Measurements from ENCODE around the gene SSH3.
A peak's percentile ranks its signal among the peaks of the same experiment; 100 is the strongest.

The SSH3 gene

DNA sequence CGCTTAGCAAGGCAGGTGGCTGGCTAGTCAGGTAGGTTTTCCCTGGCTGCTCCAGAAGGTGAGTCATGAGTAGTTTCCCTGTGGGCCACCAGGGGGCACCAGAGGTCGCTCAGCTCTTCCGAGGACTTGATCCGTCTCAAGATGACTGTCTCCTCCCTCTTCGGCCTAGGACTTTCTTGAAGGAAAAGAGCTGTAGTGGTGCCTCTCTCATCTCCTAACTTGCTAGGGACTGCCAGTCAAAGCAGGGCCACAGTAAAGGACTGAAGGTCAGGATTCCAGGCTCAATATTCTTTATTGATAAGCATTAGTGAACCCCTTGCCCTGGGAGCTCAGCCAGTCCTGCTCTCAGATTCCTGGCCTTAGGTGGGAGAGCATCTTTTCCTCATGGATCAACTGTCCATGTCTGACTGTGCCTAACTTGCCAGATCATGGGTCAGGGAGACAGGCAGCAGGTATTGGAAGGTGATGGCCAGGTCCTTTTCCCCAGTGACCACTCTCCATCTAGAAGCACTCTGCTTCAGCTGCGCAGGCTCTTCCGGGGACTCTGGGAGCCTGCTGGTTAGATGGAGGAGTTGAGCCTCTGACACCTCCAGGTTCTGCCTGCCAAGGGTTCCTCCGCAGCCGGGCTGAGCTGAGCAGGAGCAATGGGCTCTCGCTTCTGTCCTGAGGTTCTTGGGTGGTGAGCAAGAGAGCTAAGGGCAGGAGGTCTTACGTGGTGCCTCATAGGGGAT, 48.1 kb downstream of the SSH3 start:
- H3K27ac ChIP-seq (ENCODE audit: low read length): no peak overlapping the region
- H3K36me3 ChIP-seq (ENCODE audit: control insufficient read depth, low read depth, low read length): no peaks in the 10 kb centered on the region
- H3K4me3 ChIP-seq (ENCODE audit: low read length): no peak overlapping the region
- no peaks in the 10 kb centered on the region for H3K27me3 ChIP-seq (ENCODE audit: control insufficient read depth, insufficient read depth, low read length)
- H3K9ac ChIP-seq (ENCODE audit: low read length): no peak overlapping the region
- H3K4me1 ChIP-seq (ENCODE audit: control insufficient read depth, low read depth, low read length): peaks cover 11% of the 10 kb centered on the region
- H3K9me3 ChIP-seq (ENCODE audit: control insufficient read depth, low read depth, low read length): no peaks in the 10 kb centered on the region

DNA sequence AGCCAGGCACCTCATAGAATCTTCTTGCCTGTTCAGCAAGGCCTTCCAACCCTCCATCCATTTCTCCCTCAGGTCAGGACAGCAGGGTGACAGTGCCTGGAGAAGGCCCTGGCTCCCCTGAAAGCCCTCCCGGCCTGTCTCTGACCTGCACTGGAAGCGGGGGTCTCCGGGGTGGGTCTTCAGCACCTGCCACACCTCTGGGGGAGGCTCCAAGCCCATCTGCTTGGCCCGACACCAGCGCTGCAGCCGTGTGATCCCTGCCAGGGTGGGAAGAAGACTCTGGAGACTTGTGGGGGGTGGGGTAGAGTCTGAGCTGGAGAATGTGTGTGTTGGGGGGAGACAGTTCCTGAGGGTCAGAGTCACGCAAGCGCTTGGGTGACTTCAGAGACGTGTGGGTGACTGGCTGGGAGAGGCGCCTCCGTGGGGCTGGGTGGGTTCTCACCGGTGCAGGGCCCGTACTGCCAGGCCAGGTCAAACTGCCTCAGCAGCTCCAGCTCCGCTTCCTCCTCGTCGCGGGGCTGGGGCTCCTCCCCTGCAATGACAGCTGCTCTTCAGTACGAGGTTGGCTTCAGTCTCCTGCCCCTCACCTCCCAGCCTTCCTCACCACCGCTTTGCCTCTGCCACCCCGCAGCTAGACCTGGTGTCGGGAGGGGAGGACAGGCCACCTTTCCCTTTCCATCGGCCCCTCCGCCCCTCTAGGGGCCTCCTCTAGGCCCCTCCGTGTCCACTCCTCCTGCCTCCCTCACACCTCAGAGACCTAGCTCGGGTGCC, 49.4 kb downstream of the SSH3 start:
- Histone ChIP-seq H3K9me3 (ENCODE audit: control insufficient read depth, low read depth, low read length) (no peaks in the 10 kb centered on the region), H3K4me3 (ENCODE audit: low read length) (peak overlapping the region; percentile 81), H3K9ac (ENCODE audit: low read length) (peak overlapping the region; percentile 63), H3K4me1 (ENCODE audit: control insufficient read depth, low read depth, low read length) (peaks cover 16% of the 10 kb centered on the region), H3K27me3 (ENCODE audit: control insufficient read depth, insufficient read depth, low read length) (no peaks in the 10 kb centered on the region), H3K27ac (ENCODE audit: low read length) (peak overlapping the region; percentile 66), H3K36me3 (ENCODE audit: control insufficient read depth, low read depth, low read length) (no peaks in the 10 kb centered on the region)

DNA sequence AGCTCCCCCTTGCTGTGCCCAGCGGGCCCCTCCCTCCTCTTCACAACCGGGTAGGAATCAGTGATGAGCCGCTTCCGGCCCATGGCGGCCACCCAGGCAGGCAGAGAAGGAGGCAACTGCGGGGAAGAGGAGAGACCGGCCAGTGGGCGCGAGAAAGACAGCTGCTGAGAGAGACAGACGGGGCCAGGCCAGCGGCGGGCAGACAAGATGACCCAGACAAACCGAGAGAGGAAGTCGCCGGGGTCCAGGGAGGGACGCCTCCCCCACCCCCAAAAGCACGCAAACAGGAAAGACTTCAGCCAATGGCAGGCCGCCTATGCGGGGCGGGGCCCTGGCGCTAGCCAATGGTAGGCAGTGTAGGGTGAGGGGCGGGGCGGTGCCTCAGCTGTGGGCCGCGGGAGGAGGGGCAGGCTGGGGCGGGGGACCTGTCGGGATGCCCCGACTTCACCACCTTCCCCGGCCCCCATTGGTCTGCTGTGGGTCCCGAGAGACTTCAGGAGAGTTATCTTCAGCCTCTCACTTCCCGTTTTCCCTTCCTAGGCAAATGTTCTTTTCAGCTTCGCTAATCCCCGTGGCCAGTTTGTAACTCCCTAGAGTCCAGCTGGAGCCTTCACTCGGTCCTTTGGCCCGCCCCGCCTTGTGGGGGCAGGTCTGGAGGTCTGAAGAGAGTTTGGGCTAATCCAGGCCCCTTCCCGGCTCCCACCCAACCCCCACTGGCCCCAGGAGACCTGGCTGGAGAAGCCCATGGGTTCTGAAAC, 50.2 kb downstream of the SSH3 start, which contains the start of gene POLD4:
Gene POLD4 (minus strand): TSS at position 230 of the 758 bp plus-strand sequence. CDS start 147 bp downstream, at position 83.
- Histone ChIP-seq H3K4me3 (ENCODE audit: low read length) (peak within 1 kb of the TSS; percentile 81), H3K36me3 (ENCODE audit: control insufficient read depth, low read depth, low read length) (no peaks in the 10 kb centered on the region), H3K27me3 (ENCODE audit: control insufficient read depth, insufficient read depth, low read length) (no peaks in the 10 kb centered on the region), H3K9ac (ENCODE audit: low read length) (peak within 1 kb of the TSS; percentile 63), H3K9me3 (ENCODE audit: control insufficient read depth, low read depth, low read length) (no peaks in the 10 kb centered on the region), H3K27ac (ENCODE audit: low read length) (peak within 1 kb of the TSS; percentile 66), H3K4me1 (ENCODE audit: control insufficient read depth, low read depth, low read length) (peaks cover 16% of the 10 kb centered on the region)

DNA sequence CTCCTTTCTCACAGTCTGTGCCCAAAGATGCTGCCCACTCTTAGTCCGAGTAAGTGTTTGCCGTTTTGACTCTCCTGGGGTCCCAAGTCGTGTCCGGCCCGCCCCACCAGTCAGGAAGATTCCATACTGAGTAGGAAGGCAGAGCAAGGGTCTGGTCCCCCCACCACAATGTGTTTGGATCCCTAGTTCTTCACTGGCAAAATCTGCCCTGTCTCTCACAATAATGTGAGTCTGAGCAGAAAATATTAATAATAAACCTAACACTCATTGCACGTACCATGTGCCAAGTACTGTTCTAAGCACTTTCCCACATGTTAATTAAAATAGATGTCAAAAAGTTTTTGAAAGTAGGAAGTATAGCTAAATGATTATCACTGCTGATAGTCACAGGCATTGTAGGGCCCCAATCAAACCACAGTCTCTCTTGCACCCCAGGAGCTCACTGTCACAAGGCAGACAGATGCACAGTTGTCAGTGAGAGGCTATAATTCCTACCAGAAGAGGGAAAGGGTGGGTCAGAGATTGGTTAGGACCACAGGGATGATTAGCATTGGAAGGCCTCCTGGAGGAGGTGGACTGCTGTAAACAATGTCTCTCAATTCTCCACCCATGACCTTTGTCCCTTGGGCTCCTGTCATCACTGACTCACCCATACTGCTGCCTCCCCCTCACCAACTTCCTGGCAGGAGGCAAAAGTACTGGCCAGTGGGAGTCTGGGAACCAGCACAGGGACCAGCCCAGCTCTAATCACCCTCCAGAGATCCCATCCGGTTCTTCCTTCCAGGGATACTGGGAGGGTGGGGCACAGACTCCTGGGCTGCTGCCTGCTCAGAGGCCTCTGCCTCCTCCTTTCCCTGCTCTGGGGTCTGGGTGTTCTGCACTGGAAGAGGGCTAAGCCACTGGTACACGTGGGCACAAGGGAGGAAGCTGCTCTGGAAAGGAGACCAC, 51.0 kb downstream of the SSH3 start:
- H3K36me3 ChIP-seq (ENCODE audit: control insufficient read depth, low read depth, low read length): no peaks in the 10 kb centered on the region
- H3K4me3 ChIP-seq (ENCODE audit: low read length): peak overlapping the region; percentile 81
- H3K9ac ChIP-seq (ENCODE audit: low read length): peak overlapping the region; percentile 62
- H3K27ac ChIP-seq (ENCODE audit: low read length): peak overlapping the region; percentile 51
- no peaks in the 10 kb centered on the region for H3K27me3 ChIP-seq (ENCODE audit: control insufficient read depth, insufficient read depth, low read length)
- H3K4me1 ChIP-seq (ENCODE audit: control insufficient read depth, low read depth, low read length): peaks cover 16% of the 10 kb centered on the region
- no peaks in the 10 kb centered on the region for H3K9me3 ChIP-seq (ENCODE audit: control insufficient read depth, low read depth, low read length)

DNA sequence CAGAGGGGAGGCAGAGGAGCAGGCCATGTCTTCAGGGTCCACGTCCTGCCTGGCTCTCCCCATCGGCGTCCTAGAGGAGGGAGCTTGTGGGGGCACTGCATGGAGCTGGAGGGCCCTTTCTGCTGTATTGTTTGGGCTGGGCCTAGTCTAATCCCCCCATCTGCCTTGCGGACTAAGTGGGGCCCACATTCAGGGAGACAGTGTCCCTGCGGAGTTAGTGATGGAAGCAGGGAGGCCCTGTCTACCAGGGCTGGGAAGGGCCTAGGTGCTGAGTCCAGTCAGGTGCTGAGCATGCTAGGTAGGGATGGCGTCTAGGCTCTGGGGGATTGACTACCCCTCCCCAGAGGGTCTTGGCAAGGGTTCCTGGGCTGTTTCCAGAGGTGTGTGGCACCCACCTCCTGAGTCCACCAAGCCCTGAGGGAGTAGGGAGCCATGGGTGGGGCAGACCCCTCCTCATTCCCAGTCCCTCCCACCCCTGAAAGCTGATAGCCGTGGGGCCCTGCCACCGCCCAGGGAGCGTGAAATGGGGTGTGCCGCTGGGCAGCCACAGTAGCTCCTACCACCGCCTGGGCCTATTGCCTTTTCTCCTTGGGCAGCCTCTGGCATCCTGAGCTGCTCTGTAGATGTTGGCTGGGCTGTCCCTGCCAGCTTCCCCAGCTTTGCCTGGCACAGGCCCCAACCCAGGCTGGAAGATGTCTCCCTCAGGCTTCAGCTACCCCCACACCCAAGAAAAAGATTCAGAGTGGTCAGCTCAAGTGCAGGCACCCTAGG, 51.9 kb downstream of the SSH3 start:
- Histone ChIP-seq H3K36me3 (ENCODE audit: control insufficient read depth, low read depth, low read length) (no peaks in the 10 kb centered on the region), H3K27ac (ENCODE audit: low read length) (no peak overlapping the region), H3K4me3 (ENCODE audit: low read length) (no peak overlapping the region), H3K27me3 (ENCODE audit: control insufficient read depth, insufficient read depth, low read length) (no peaks in the 10 kb centered on the region), H3K4me1 (ENCODE audit: control insufficient read depth, low read depth, low read length) (peaks cover 16% of the 10 kb centered on the region), H3K9me3 (ENCODE audit: control insufficient read depth, low read depth, low read length) (no peaks in the 10 kb centered on the region), H3K9ac (ENCODE audit: low read length) (no peak overlapping the region)

DNA sequence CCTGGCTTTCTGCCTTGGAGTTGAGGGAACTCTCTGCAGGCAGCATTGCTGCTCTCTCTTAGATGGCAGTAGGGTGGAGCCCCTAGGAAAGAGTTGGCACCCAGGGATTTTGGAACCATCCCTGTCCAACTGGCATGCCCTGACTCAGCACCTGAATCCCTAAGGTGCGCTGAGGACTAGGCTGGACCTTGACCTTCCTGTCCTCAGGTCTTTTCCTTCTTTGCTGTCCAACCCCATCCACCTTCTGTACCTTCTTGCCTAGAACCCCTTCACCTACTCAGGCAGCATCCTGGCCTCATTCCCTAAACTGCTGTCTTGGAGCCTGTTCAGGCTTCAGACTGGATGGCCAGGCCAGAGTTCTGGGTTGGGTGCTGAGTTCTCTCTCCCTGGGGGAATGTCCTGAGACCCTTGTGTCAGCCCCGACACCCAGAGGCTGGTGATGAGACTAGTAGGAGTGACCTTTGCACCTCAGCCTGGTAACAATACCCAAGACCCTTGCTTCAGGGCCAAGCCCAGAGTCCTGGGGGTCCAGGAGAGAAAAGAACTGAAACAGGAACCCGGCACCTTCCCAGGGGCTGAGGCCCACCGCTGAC, 52.6 kb downstream of the SSH3 start:
- Histone ChIP-seq H3K36me3 (ENCODE audit: control insufficient read depth, low read depth, low read length) (no peaks in the 10 kb centered on the region), H3K27me3 (ENCODE audit: control insufficient read depth, insufficient read depth, low read length) (no peaks in the 10 kb centered on the region), H3K4me3 (ENCODE audit: low read length) (no peak overlapping the region), H3K4me1 (ENCODE audit: control insufficient read depth, low read depth, low read length) (peaks cover 16% of the 10 kb centered on the region), H3K9ac (ENCODE audit: low read length) (no peak overlapping the region), H3K9me3 (ENCODE audit: control insufficient read depth, low read depth, low read length) (no peaks in the 10 kb centered on the region), H3K27ac (ENCODE audit: low read length) (no peak overlapping the region)

DNA sequence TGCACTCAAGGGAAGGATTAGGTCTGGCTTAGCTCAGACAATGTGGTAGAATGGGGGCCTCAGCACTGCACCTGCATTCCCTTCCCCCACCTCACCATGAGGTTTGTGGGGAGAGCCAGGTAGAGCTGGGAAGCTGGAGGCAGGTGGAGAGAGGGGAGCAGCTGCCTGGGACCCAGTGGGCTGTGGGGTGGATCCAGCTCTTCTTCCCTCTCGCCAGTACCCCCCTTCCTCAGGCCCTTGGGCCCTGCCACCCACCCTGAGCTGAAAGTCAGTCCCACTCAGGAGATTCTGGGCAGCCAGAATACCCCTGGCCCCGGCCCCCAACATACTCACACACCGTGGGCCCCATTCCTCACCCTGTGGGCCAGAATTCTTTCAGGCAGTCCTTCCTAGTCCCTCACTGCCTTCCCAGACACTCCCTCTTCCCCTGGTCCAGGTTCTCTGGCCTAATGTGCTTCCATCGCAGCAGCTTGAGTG, 53.1 kb downstream of the SSH3 start:
- H3K27ac ChIP-seq (ENCODE audit: low read length): no peak overlapping the region
- H3K36me3 ChIP-seq (ENCODE audit: control insufficient read depth, low read depth, low read length): no peaks in the 10 kb centered on the region
- no peak overlapping the region for H3K9ac ChIP-seq (ENCODE audit: low read length)
- no peak overlapping the region for H3K4me3 ChIP-seq (ENCODE audit: low read length)
- H3K9me3 ChIP-seq (ENCODE audit: control insufficient read depth, low read depth, low read length): no peaks in the 10 kb centered on the region
- H3K27me3 ChIP-seq (ENCODE audit: control insufficient read depth, insufficient read depth, low read length): peaks cover 2% of the 10 kb centered on the region
- peaks cover 16% of the 10 kb centered on the region for H3K4me1 ChIP-seq (ENCODE audit: control insufficient read depth, low read depth, low read length)

DNA sequence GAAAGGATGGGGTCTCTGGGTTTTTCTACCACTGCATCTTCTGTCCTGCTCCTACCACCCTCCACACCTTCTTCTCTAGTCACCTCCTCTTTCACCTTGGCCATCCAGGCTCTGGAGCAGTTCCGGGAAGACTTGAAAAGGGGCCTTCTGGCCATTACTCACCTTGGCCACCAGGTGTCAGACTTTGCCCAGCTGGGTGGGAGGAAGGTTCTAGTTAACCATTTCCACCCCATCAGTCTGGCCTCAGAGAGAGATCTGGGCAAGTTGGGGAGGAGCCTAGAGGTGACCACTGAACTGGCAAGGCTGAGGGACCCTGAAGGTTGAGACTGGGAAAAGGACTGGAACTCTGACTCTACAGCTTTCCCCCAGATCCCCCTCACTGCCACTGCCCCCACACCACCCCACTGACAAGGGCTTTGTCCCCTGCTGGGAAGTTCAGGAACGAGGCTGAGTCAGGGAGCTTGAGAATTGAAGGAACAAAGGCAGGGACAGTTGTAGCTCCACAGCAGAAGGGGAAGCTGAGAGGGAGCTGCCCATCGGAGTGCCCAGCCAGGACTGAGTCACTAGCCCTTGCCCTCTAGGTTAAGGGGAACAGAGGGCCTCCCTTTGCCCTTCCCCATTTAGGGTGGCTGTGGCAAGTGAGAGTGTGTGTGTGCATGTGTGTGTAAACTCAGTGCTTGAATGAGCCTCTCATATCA, 53.7 kb downstream of the SSH3 start:
- Histone ChIP-seq H3K4me3 (ENCODE audit: low read length) (no peak overlapping the region), H3K36me3 (ENCODE audit: control insufficient read depth, low read depth, low read length) (no peaks in the 10 kb centered on the region), H3K27me3 (ENCODE audit: control insufficient read depth, insufficient read depth, low read length) (peaks cover 5% of the 10 kb centered on the region), H3K4me1 (ENCODE audit: control insufficient read depth, low read depth, low read length) (peaks cover 16% of the 10 kb centered on the region), H3K9ac (ENCODE audit: low read length) (no peak overlapping the region), H3K9me3 (ENCODE audit: control insufficient read depth, low read depth, low read length) (no peaks in the 10 kb centered on the region), H3K27ac (ENCODE audit: low read length) (no peak overlapping the region)

DNA sequence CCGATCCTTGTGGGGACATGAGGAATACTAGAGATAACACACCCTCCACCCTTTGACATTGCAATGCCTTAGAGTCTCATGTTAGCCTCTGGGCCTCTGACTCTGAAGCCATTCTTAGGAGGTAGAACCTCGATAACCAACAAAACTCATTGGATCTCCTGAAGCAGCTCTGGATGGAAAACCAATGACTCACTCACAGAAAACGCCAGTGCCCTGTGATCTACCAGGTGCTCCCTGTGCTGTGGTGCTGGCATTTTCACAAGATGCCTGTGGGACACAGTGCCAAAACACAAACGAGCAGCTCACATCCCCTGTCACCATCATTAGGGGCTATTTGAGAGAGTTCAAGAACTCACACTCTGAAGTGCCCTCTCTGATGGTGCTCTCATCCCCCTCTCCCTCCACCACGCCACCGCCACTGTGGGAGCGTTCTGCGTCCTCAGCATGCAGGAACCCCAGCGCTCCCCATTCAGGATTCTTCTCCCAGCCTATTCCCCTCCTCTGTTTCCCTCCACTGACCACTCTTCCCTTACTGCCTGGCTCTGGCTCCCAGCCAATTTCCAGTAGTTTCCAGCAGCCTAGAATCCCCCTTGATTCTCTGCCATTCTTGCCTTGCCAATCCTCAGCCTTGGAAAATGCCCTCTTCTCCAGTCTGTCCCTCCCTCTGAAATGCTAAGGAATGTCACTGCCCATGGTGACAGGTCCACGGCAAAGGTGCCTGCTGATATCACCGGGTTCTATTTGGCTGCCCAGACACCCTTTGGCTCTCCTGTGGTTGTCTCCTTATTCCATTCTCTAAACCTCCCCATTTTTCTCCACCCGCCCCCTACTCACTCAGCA, 54.7 kb downstream of the SSH3 start:
- Histone ChIP-seq H3K9ac (ENCODE audit: low read length) (no peak overlapping the region), H3K4me3 (ENCODE audit: low read length) (no peak overlapping the region), H3K27me3 (ENCODE audit: control insufficient read depth, insufficient read depth, low read length) (peaks cover 10% of the 10 kb centered on the region), H3K9me3 (ENCODE audit: control insufficient read depth, low read depth, low read length) (no peaks in the 10 kb centered on the region), H3K27ac (ENCODE audit: low read length) (no peak overlapping the region), H3K4me1 (ENCODE audit: control insufficient read depth, low read depth, low read length) (peaks cover 12% of the 10 kb centered on the region), H3K36me3 (ENCODE audit: control insufficient read depth, low read depth, low read length) (no peaks in the 10 kb centered on the region)
